PFSK-1 (cell line): Measurements from ENCODE around the gene PTP4A2.
A peak's percentile ranks its signal among the peaks of the same experiment; 100 is the strongest.

Source experiments
- FOXP2 ChIP-seq: optimal IDR thresholded peaks from 2 replicates; pipeline ENCODE3; 2011; ENCODE audit warnings: borderline replicate concordance, control low read depth, inconsistent platforms; ENCODE audit not compliant: insufficient read depth; ENCODE audit errors: extremely low read length, extremely low read depth
- POLR2AphosphoS5 ChIP-seq: IDR thresholded peaks from 2 replicates; pipeline ENCODE4 v1.6.1; 2012; ENCODE audit warnings: low read depth, mild to moderate bottlenecking, control low read depth, low read length, moderate library complexity
- SIN3A ChIP-seq: IDR thresholded peaks from 2 replicates; pipeline ENCODE4 v1.6.1; 2012; ENCODE audit warnings: mild to moderate bottlenecking, low read length, moderate library complexity, borderline replicate concordance; ENCODE audit not compliant: insufficient read depth
- TAF1 ChIP-seq: IDR thresholded peaks from 2 replicates; pipeline ENCODE4 v1.6.1; 2012; ENCODE audit warnings: low read length, control low read depth, borderline replicate concordance; ENCODE audit not compliant: insufficient read depth
- TF ChIP-seq, protein P1 (sequence below), 2 experiments: IDR thresholded peaks; 2 replicates each; pipeline versions ENCODE4 v1.6.1 to v1.8.0; 2011 to 2012; ENCODE audit warnings: low read depth in 2 of 2, low read length in 2 of 2, control low read depth in 1 of 2, inconsistent platforms in 1 of 2, mild to moderate bottlenecking in 1 of 2, moderate library complexity in 1 of 2; ENCODE audit not compliant: insufficient read depth in 1 of 2

DNA sequence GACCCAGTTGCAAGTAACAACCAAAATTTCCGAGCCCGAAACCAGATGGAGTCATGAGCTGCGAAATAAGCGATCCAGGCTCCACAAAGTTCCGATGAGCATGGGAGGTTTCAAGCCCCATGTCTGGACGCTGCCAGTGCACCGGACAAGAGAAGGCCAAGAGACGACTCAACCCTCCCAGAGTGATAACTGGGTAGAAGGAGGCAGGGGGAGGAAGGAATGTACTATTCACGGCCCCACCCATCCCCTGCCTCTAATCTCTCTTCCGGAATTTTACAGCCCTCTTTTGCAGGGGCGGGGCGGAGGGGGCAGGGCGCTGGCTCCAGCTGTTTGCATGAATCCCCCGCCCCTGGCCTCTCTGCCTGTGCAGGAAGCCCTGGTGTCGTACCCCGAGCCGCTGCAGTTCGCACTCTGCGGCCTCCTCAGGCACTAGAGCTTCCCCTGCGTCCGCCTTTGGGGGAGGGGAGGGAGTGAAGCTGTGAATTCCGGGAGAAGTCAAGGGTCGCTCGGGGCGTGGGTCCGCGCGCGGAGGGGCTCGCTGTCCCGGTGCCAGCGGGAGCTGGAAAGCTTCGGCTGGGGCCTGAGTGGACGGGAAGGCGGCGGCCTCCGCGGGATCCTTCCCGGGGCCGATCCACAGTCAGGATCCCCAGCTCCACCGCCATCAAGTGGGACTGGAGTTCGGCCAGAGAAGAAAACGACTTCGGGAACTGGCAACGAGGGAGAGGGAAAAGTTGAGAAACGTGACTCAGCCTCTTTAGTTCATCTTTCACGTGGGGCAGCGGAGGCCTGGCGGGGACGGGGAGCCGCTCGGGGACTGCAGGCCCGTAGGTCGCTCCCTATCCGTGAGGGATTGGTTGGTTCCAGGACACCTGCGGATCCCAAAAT, 6.3 kb upstream of the PTP4A2 start:
- peak; percentile 88 for TF ChIP-seq POLR2AphosphoS5
- peak; percentile 91; the same call in 1 of the 2 replicates for TF ChIP-seq SIN3A
- peak; percentile 59; the same call in 1 of the 2 replicates for TF ChIP-seq TAF1
- TF ChIP-seq FOXP2 = peak; percentile 41
- TF ChIP-seq, protein P1, sequence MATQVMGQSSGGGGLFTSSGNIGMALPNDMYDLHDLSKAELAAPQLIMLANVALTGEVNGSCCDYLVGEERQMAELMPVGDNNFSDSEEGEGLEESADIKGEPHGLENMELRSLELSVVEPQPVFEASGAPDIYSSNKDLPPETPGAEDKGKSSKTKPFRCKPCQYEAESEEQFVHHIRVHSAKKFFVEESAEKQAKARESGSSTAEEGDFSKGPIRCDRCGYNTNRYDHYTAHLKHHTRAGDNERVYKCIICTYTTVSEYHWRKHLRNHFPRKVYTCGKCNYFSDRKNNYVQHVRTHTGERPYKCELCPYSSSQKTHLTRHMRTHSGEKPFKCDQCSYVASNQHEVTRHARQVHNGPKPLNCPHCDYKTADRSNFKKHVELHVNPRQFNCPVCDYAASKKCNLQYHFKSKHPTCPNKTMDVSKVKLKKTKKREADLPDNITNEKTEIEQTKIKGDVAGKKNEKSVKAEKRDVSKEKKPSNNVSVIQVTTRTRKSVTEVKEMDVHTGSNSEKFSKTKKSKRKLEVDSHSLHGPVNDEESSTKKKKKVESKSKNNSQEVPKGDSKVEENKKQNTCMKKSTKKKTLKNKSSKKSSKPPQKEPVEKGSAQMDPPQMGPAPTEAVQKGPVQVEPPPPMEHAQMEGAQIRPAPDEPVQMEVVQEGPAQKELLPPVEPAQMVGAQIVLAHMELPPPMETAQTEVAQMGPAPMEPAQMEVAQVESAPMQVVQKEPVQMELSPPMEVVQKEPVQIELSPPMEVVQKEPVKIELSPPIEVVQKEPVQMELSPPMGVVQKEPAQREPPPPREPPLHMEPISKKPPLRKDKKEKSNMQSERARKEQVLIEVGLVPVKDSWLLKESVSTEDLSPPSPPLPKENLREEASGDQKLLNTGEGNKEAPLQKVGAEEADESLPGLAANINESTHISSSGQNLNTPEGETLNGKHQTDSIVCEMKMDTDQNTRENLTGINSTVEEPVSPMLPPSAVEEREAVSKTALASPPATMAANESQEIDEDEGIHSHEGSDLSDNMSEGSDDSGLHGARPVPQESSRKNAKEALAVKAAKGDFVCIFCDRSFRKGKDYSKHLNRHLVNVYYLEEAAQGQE (IDR thresholded peaks at IDR 0.05; ENCODE audit: insufficient read depth in 1 of 2, low read depth in 2 of 2, low read length in 2 of 2) = 0 out of 4 replicates have a peak, but pooled peaks of 1 of the 2 experiments have one; percentile 29
